SK-N-SH (cell line): ENCODE data around the gene SOBP. TPM values are rescaled to one million over a fixed set of nuclear protein-coding genes. Genes with fewer than 3 reads are reported as not detected.

Source experiments
- CTCF ChIA-PET: fragments of 300-600, 350-600 bp; formaldehyde crosslinking; extraction: SDS; loops from one replicate; lab custom pipeline; 2021; lab: Yijun Ruan, JAX
- POLR2A ChIA-PET: fragments of 350-600 bp; sonication (Branson Sonifier 250); formaldehyde crosslinking; extraction: SDS; loops from one replicate; lab custom pipeline; 2020; ENCODE audit warnings: antibody characterized with exemption, inconsistent platforms; lab: Yijun Ruan, JAX
- DNase-seq: peaks from one replicate; pipeline ENCODE4 v3.0.0; 2012
- H2AFZ ChIP-seq: fragments of 200-600 bp; sonication (generic); 2 replicates; pipeline ENCODE4 v1.8.1; 2016; ENCODE audit warnings: antibody characterized with exemption, mild to moderate bottlenecking, low read depth
- H3F3A ChIP-seq: fragments of 200-600 bp; sonication (generic); replicated peaks from 2 replicates; pipeline ENCODE3; 2016; ENCODE audit warnings: antibody characterized with exemption, mild to moderate bottlenecking; ENCODE audit not compliant: insufficient read depth
- H3K27ac ChIP-seq, 2 experiments: fragments of 200-500 bp in 1 of 2; fragments of 200-600 bp in 1 of 2; sonication (Bioruptor generic) in 1 of 2; sonication (generic), shearing (Covaris generic) in 1 of 2; 2 replicates each; pipeline versions ENCODE4 v1.5.1 to v1.6.1; 2014 to 2016; ENCODE audit warnings: low read depth in 2 of 2, inconsistent platforms in 1 of 2, low read length in 1 of 2, mild to moderate bottlenecking in 1 of 2, mixed read lengths in 1 of 2
- H3K27me3 ChIP-seq: fragments of 200-600 bp; sonication (generic), shearing (Covaris generic); 2 replicates; pipeline ENCODE4 v1.6.1; 2016; ENCODE audit warnings: mixed run types; ENCODE audit not compliant: insufficient read depth
- H3K36me3 ChIP-seq, 2 experiments: fragments of 200-500 bp in 1 of 2; fragments of 200-600 bp in 1 of 2; sonication (Bioruptor generic) in 1 of 2; sonication (generic) in 1 of 2; replicated peaks in 1 of 2; 2 replicates each; pipeline versions ENCODE3 to v1.5.1; 2014 to 2016; ENCODE audit warnings: low read length in 1 of 2, mild to moderate bottlenecking in 1 of 2; ENCODE audit not compliant: insufficient read depth in 2 of 2, control insufficient read depth in 1 of 2
- H3K4me1 ChIP-seq, 2 experiments: fragments of 200-500 bp in 1 of 2; fragments of 200-600 bp in 1 of 2; sonication (Bioruptor generic) in 1 of 2; sonication (generic), shearing (Covaris generic) in 1 of 2; 2 replicates each; pipeline versions ENCODE4 v1.5.1 to v1.6.1; 2014 to 2016; ENCODE audit warnings: low read depth in 1 of 2, low read length in 1 of 2, mixed run types in 1 of 2; ENCODE audit not compliant: insufficient read depth in 2 of 2, control insufficient read depth in 1 of 2
- H3K4me2 ChIP-seq: fragments of 200-600 bp; sonication (generic), shearing (Covaris generic); 2 replicates; pipeline ENCODE4 v1.6.1; 2017; ENCODE audit warnings: mixed run types
- H3K4me3 ChIP-seq, 2 experiments: fragments of 200-500 bp in 1 of 2; fragments of 200-600 bp in 1 of 2; sonication (Bioruptor generic) in 1 of 2; sonication (generic), shearing (Covaris generic) in 1 of 2; 2 replicates each; pipeline versions ENCODE4 v1.5.1 to v1.8.1; 2014 to 2016; ENCODE audit warnings: low read depth in 2 of 2, inconsistent platforms in 1 of 2, low read length in 1 of 2, mild to moderate bottlenecking in 1 of 2, mixed read lengths in 1 of 2, moderate library complexity in 1 of 2
- H3K79me2 ChIP-seq: fragments of 200-600 bp; sonication (generic); 2 replicates; pipeline ENCODE4 v1.8.1; 2017; ENCODE audit warnings: mild to moderate bottlenecking; ENCODE audit not compliant: insufficient read depth
- H3K9ac ChIP-seq: fragments of 200-600 bp; sonication (generic); 2 replicates; pipeline ENCODE4 v1.6.1; 2017; ENCODE audit warnings: mixed run types
- H3K9me2 ChIP-seq: fragments of 200-600 bp; sonication (generic); 2 replicates; pipeline ENCODE4 v1.6.1; 2017; ENCODE audit warnings: mixed run types
- H3K9me3 ChIP-seq: fragments of 200-600 bp; sonication (generic); 2 replicates; pipeline ENCODE4 v1.6.1; 2017; ENCODE audit warnings: mixed run types, mild to moderate bottlenecking, moderate library complexity
- H4K20me1 ChIP-seq: fragments of 200-600 bp; sonication (generic); 2 replicates; pipeline ENCODE4 v1.6.1; 2017; ENCODE audit warnings: mild to moderate bottlenecking, mixed run types; ENCODE audit not compliant: insufficient read depth
- EZH2phosphoT487 ChIP-seq: fragments of 200-600 bp; sonication (generic); IDR thresholded peaks from 2 replicates; pipeline ENCODE4 v1.6.1; 2017; ENCODE audit warnings: low read depth, mixed run types, mild to moderate bottlenecking, antibody characterized with exemption, moderate library complexity, borderline replicate concordance
- FOXJ3 ChIP-seq: sonication (generic); formaldehyde crosslinking; IDR thresholded peaks from 2 replicates; pipeline ENCODE4 v1.5.1; 2020; ENCODE audit warnings: mild to moderate bottlenecking, missing genetic modification reagents
- GABPA ChIP-seq: IDR thresholded peaks from 2 replicates; pipeline ENCODE4 v1.4.0; 2012; ENCODE audit warnings: low read depth, mild to moderate bottlenecking
- GATA2 ChIP-seq: sonication (generic); formaldehyde crosslinking; IDR thresholded peaks from 2 replicates; pipeline ENCODE4 v1.5.0; 2020; ENCODE audit warnings: mild to moderate bottlenecking, missing genetic modification reagents
- MXI1 ChIP-seq: IDR thresholded peaks from 2 replicates; pipeline ENCODE4 v1.6.1; 2012; ENCODE audit warnings: mild to moderate bottlenecking, low read depth, low read length, improper control_type of control experiment
- NRF1 ChIP-seq: IDR thresholded peaks from 2 replicates; pipeline ENCODE4 v1.6.1; 2012; ENCODE audit warnings: low read depth, mild to moderate bottlenecking, low read length
- POLR2AphosphoS5 ChIP-seq: IDR thresholded peaks from 2 replicates; pipeline ENCODE4 v1.6.1; 2012; ENCODE audit warnings: low read depth, low read length
- RFX5 ChIP-seq: IDR thresholded peaks from 2 replicates; pipeline ENCODE4 v1.6.1; 2012; ENCODE audit warnings: mild to moderate bottlenecking, improper control_type of control experiment, low read length
- TEAD4 ChIP-seq: IDR thresholded peaks from 2 replicates; pipeline ENCODE4 v1.4.0; 2012; ENCODE audit warnings: mild to moderate bottlenecking, borderline replicate concordance; ENCODE audit not compliant: insufficient read depth
- USF2 ChIP-seq: fragments of 150-350 bp; IDR thresholded peaks from 2 replicates; pipeline ENCODE4 v1.6.1; 2017; ENCODE audit warnings: antibody characterized with exemption, low read length, low read depth, borderline replicate concordance
- YY1 ChIP-seq: IDR thresholded peaks from 2 replicates; pipeline ENCODE4 v1.4.0; 2012; ENCODE audit warnings: low read depth, mild to moderate bottlenecking
- WGBS: methylation state at CpG from one replicate; pipeline ENCODE4 v1.1.6; 2017; ENCODE audit warnings: low lambda C conversion rate; 5-methylcytosine and 5-hydroxymethylcytosine counted together
- polyA plus RNA-seq, 3 experiments: library from polyadenylated mRNA; depleted of rRNA; stranded (reverse); fragments of >200 nt; gene quantifications; 2 replicates each; pipeline ENCODE4 v1.2.3, GENCODE V29; 2012
- TF ChIP-seq, protein P1 (sequence below): IDR thresholded peaks from 2 replicates; pipeline ENCODE4 v1.4.0; 2012; ENCODE audit warnings: low read depth, borderline replicate concordance

The SOBP gene
- polyA plus RNA-seq, 1 of the 3 experiments (the other 2 are of a cell fraction) = 0.61 TPM

- Histone ChIP-seq H3K4me2 (no peak overlapping the region), H3K9me2 (no peaks in the 10 kb centered on the region), H3K9ac (no peak overlapping the region), H3K79me2 (no peaks in the 10 kb centered on the region), H3K27me3 (no peaks in the 10 kb centered on the region), H3K9me3 (no peaks in the 10 kb centered on the region), H3K4me1 (no peaks in the 10 kb centered on the region; a peak in 1 of 4 replicates), H3K36me3 (no peaks in the 10 kb centered on the region), H3K4me3 (no peak overlapping the region), H2AFZ (no peak overlapping the region), H3K27ac (no peak overlapping the region; a peak in 1 of 4 replicates), H4K20me1 (no peaks in the 10 kb centered on the region), H3F3A (no peaks in the 10 kb centered on the region)
- TF ChIP-seq YY1 (no peak), POLR2AphosphoS5 (no peak), GABPA (no peak), TEAD4 (no peak), GATA2 (CRISPR knock-in tag) (no peak), NRF1 (no peak), EZH2phosphoT487 (no peak), RFX5 (no peak)
- TF ChIP-seq, protein P1, sequence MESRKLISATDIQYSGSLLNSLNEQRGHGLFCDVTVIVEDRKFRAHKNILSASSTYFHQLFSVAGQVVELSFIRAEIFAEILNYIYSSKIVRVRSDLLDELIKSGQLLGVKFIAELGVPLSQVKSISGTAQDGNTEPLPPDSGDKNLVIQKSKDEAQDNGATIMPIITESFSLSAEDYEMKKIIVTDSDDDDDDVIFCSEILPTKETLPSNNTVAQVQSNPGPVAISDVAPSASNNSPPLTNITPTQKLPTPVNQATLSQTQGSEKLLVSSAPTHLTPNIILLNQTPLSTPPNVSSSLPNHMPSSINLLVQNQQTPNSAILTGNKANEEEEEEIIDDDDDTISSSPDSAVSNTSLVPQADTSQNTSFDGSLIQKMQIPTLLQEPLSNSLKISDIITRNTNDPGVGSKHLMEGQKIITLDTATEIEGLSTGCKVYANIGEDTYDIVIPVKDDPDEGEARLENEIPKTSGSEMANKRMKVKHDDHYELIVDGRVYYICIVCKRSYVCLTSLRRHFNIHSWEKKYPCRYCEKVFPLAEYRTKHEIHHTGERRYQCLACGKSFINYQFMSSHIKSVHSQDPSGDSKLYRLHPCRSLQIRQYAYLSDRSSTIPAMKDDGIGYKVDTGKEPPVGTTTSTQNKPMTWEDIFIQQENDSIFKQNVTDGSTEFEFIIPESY = no peak
- 84% methylated on average over 3 of the region's 3 CpGs for WGBS
- POLR2A ChIA-PET = no interaction called here
- no peak for DNase-seq
- CTCF ChIA-PET = no interaction called here
Measured at GRCh38 chr6:107524626-107525025, 34.7 kb downstream of the SOBP start.

DNA sequence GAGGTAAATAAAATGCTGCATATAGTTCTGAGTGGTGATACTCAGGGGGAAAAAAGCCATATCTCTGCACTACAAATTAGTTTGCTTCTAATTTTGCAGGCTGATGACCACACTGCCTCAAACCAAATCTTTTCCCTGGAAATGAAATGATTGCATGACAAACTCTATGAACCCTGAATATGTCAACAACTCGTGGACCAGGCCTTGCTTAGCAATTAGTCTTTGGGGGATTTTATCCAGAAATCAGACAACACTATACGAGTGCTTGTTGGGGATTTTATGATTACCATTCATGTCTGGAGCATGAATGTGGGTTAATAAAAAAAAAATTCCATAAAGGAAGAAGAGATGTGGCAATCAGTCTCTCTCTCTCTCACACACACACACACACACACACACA, 42.0 kb downstream of the SOBP start:
- H2AFZ ChIP-seq = no peak overlapping the region
- no peaks in the 10 kb centered on the region for H3F3A ChIP-seq
- ChIA-PET CTCF (interaction anchor here (1.9 kb wide), 1 partner anchor 346 kb away, joined by 6 read pairs; no protein-coding TSS in a partner anchor), POLR2A (no interaction called here)
- 49% methylated on average over 2 of the region's 2 CpGs for WGBS
- no peaks in the 10 kb centered on the region for H3K36me3 ChIP-seq
- no peak overlapping the region for H3K9ac ChIP-seq
- no peaks in the 10 kb centered on the region for H3K9me3 ChIP-seq
- no peak overlapping the region for H3K4me2 ChIP-seq
- peaks cover 0 to 20% of the 10 kb centered on the region in 2 experiments; a peak in 2 of 4 replicates for H3K4me1 ChIP-seq
- H3K27ac ChIP-seq = peak overlapping the region in 1 of 2 experiments; percentile 65; a peak in 2 of 4 replicates
- no peaks in the 10 kb centered on the region for H4K20me1 ChIP-seq
- H3K27me3 ChIP-seq = no peaks in the 10 kb centered on the region
- no peak overlapping the region for H3K4me3 ChIP-seq
- DNase-seq = peak; percentile 33
- TF ChIP-seq USF2 (no peak), MXI1 (peak; percentile 45; the same call in 1 of the 2 replicates), FOXJ3 (CRISPR knock-in tag) (peak; percentile 62; the same call in 1 of the 2 replicates), GATA2 (CRISPR knock-in tag) (peak; percentile 76)
- TF ChIP-seq, all 33 proteins: peak for 3
- H3K79me2 ChIP-seq = no peaks in the 10 kb centered on the region
- no peaks in the 10 kb centered on the region for H3K9me2 ChIP-seq
